Measurements from ENCODE around the gene APCDD1.

APCDD1 gene

DNA sequence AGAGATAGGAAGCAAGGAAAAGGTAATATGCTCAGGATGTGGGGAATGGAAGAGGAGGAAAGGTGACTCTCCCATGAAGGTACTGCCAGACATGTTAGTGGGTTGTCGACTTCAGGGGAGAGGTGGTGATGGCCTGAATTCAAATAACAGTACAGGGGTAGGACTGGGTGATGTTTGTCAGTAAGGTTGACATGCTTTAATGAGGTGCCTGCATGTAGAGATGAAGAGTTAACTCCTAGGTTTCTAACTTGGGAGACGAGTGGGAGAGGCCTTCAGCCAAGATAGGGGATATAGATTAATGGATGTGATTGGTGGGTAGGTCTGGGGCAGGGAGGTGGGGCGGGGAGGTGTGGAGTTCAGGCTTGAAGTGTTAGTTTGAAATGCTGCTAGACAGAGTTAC lies 74.0 kb downstream of the APCDD1 start:
- H2AFZ ChIP-seq (ENCODE audit: low read length), result no peak overlapping the region
- H3K36me3 ChIP-seq (replicated peaks; ENCODE audit: insufficient read depth, low read length), result no peaks in the 10 kb centered on the region; the same call in 1 of the 2 replicates
- H3K9me2 ChIP-seq (replicated peaks; ENCODE audit: insufficient read depth, low read length), result no peaks in the 10 kb centered on the region
- no peak for DNase-seq
- peaks cover 71% of the 10 kb centered on the region for H3K79me2 ChIP-seq (ENCODE audit: low read length)
- H3K4me3 ChIP-seq (ENCODE audit: low read length), result no peak overlapping the region
- H3K9me3 ChIP-seq (replicated peaks; ENCODE audit: insufficient read depth, low read length), result no peaks in the 10 kb centered on the region
- H3F3A ChIP-seq (ENCODE audit: insufficient read depth, low read length), result peaks cover 10% of the 10 kb centered on the region; the same call in 1 of the 2 replicates
- H3K27me3 ChIP-seq (replicated peaks; ENCODE audit: insufficient read depth, low read length), result no peaks in the 10 kb centered on the region
- H3K27ac ChIP-seq (ENCODE audit: low read length), result no peak overlapping the region
- TF ChIP-seq, protein P1, sequence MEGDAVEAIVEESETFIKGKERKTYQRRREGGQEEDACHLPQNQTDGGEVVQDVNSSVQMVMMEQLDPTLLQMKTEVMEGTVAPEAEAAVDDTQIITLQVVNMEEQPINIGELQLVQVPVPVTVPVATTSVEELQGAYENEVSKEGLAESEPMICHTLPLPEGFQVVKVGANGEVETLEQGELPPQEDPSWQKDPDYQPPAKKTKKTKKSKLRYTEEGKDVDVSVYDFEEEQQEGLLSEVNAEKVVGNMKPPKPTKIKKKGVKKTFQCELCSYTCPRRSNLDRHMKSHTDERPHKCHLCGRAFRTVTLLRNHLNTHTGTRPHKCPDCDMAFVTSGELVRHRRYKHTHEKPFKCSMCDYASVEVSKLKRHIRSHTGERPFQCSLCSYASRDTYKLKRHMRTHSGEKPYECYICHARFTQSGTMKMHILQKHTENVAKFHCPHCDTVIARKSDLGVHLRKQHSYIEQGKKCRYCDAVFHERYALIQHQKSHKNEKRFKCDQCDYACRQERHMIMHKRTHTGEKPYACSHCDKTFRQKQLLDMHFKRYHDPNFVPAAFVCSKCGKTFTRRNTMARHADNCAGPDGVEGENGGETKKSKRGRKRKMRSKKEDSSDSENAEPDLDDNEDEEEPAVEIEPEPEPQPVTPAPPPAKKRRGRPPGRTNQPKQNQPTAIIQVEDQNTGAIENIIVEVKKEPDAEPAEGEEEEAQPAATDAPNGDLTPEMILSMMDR (IDR thresholded peaks at IDR 0.05; ENCODE audit: low read length), result no peak
- TF ChIP-seq EZH2 (optimal IDR thresholded peaks at IDR 0.05; ENCODE audit: low read depth, low read length), result no peak
- no peak for TF ChIP-seq EZH2phosphoT487 (IDR thresholded peaks at IDR 0.05; ENCODE audit: low read length)
- peaks cover 5% of the 10 kb centered on the region; the same call in 1 of the 2 replicates for H4K20me1 ChIP-seq (ENCODE audit: insufficient read depth, low read length)
- H3K4me2 ChIP-seq (ENCODE audit: low read depth, low read length), result no peak overlapping the region
- H3K4me1 ChIP-seq (ENCODE audit: low read length), result peaks cover 15% of the 10 kb centered on the region; the same call in 1 of the 2 replicates
- no peak overlapping the region for H3K9ac ChIP-seq (ENCODE audit: low read length)

GRCh38 chr18:10530002-10530401 lies 75.6 kb downstream of the APCDD1 start:
- Histone ChIP-seq H3K27me3 (replicated peaks; ENCODE audit: insufficient read depth, low read length) (no peaks in the 10 kb centered on the region), H3K9me2 (replicated peaks; ENCODE audit: insufficient read depth, low read length) (no peaks in the 10 kb centered on the region), H3K27ac (ENCODE audit: low read length) (no peak overlapping the region), H3K36me3 (replicated peaks; ENCODE audit: insufficient read depth, low read length) (no peaks in the 10 kb centered on the region; the same call in 1 of the 2 replicates), H3F3A (ENCODE audit: insufficient read depth, low read length) (peaks cover 10% of the 10 kb centered on the region; the same call in 1 of the 2 replicates), H3K9me3 (replicated peaks; ENCODE audit: insufficient read depth, low read length) (no peaks in the 10 kb centered on the region), H3K79me2 (ENCODE audit: low read length) (peaks cover 82% of the 10 kb centered on the region), H3K4me1 (ENCODE audit: low read length) (peaks cover 12% of the 10 kb centered on the region; the same call in 1 of the 2 replicates), H3K4me2 (ENCODE audit: low read depth, low read length) (no peak overlapping the region), H4K20me1 (ENCODE audit: insufficient read depth, low read length) (peaks cover 5% of the 10 kb centered on the region; the same call in 1 of the 2 replicates), H3K4me3 (ENCODE audit: low read length) (no peak overlapping the region), H2AFZ (ENCODE audit: low read length) (no peak overlapping the region), H3K9ac (ENCODE audit: low read length) (no peak overlapping the region)
- TF ChIP-seq, protein P1 (IDR thresholded peaks at IDR 0.05; ENCODE audit: low read length), result no peak
- no peak for DNase-seq

DNA sequence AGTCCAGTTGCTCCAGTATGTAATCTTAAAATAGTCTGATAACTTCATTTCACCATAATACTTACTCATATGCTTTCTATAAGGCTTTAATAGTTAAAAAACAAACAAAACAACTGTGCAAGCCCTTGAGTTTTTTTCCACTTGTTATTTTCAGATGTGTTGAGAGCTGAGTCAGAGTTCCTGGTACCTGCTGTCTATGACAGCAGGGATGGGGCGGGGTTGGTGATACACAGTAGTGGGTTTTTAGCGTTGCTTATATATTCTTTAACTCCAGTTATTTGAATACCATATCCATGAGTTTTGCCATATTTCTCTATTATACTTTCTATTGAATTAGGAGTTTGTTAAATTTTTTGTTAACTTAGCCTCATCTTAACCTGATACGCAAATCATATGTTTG lies 76.4 kb downstream of the APCDD1 start:
- Histone ChIP-seq H3K9me2 (replicated peaks; ENCODE audit: insufficient read depth, low read length) (no peaks in the 10 kb centered on the region), H3K9ac (ENCODE audit: low read length) (no peak overlapping the region), H3K9me3 (replicated peaks; ENCODE audit: insufficient read depth, low read length) (no peaks in the 10 kb centered on the region), H3K79me2 (ENCODE audit: low read length) (peaks cover 82% of the 10 kb centered on the region), H4K20me1 (ENCODE audit: insufficient read depth, low read length) (peaks cover 5% of the 10 kb centered on the region; the same call in 1 of the 2 replicates), H3K4me3 (ENCODE audit: low read length) (no peak overlapping the region), H3K36me3 (replicated peaks; ENCODE audit: insufficient read depth, low read length) (no peaks in the 10 kb centered on the region; the same call in 1 of the 2 replicates), H2AFZ (ENCODE audit: low read length) (no peak overlapping the region), H3K27me3 (replicated peaks; ENCODE audit: insufficient read depth, low read length) (no peaks in the 10 kb centered on the region), H3K4me2 (ENCODE audit: low read depth, low read length) (no peak overlapping the region), H3K27ac (ENCODE audit: low read length) (no peak overlapping the region), H3K4me1 (ENCODE audit: low read length) (peaks cover 9% of the 10 kb centered on the region; the same call in 1 of the 2 replicates), H3F3A (ENCODE audit: insufficient read depth, low read length) (peaks cover 10% of the 10 kb centered on the region; the same call in 1 of the 2 replicates)
- TF ChIP-seq EZH2 (optimal IDR thresholded peaks at IDR 0.05; ENCODE audit: low read depth, low read length) (no peak), EZH2phosphoT487 (IDR thresholded peaks at IDR 0.05; ENCODE audit: low read length) (no peak)
- TF ChIP-seq, protein P1 (IDR thresholded peaks at IDR 0.05; ENCODE audit: low read length), result no peak
- DNase-seq, result no peak
